Measurements from ENCODE around the gene ACSF2. TPM values are rescaled to one million over a fixed set of nuclear protein-coding genes. Genes with fewer than 3 reads are reported as not detected.

Gene ACSF2
- polyA plus RNA-seq, 1 donor from 2014 or later, result not detected

- Histone ChIP-seq H3K36me3 (ENCODE audit: insufficient read depth, low read length) (no peaks in the 10 kb centered on the region), H3F3A (ENCODE audit: insufficient read depth, low read length, poor library complexity, severe bottlenecking) (no peaks in the 10 kb centered on the region), H3K9me3 (ENCODE audit: low read length) (no peaks in the 10 kb centered on the region), H2AFZ (ENCODE audit: low read depth, low read length) (no peak overlapping the region), H3K9ac (ENCODE audit: low read length) (no peak overlapping the region), H3K27me3 (ENCODE audit: insufficient read depth, low read depth, low read length) (peaks cover 27% of the 10 kb centered on the region), H3K4me2 (ENCODE audit: low read length) (no peak overlapping the region), H3K79me2 (replicated peaks; ENCODE audit: insufficient read depth, low read length) (no peaks in the 10 kb centered on the region), H3K4me3 (ENCODE audit: low read length) (peak overlapping the region; percentile 28), H3K9me2 (ENCODE audit: insufficient read depth, low read length) (no peaks in the 10 kb centered on the region), H3K27ac (ENCODE audit: low read length) (no peak overlapping the region), H4K20me1 (ENCODE audit: insufficient read depth) (no peaks in the 10 kb centered on the region)
- no peak for TF ChIP-seq CTCF (IDR thresholded peaks at IDR 0.05; ENCODE audit: poor library complexity, severe bottlenecking)
- TF ChIP-seq EZH2 (IDR thresholded peaks at IDR 0.05; ENCODE audit: borderline replicate concordance, insufficient read depth, low read length, poor library complexity, severe bottlenecking), result no peak
- no peak for TF ChIP-seq REST (IDR thresholded peaks at IDR 0.05; ENCODE audit: borderline replicate concordance)
- no peak for TF ChIP-seq POLR2AphosphoS5 (IDR thresholded peaks at IDR 0.05)
- no peak for TF ChIP-seq MXI1 (conservative IDR thresholded peaks at IDR 0.05; ENCODE audit: poor library complexity, severe bottlenecking)
- TF ChIP-seq RAD21 (conservative IDR thresholded peaks at IDR 0.05), result no peak
Observed at GRCh38 chr17:50469208-50469605, 43.2 kb downstream of the ACSF2 start.

- H3K27ac ChIP-seq (ENCODE audit: low read length), result no peak overlapping the region
- H3K27me3 ChIP-seq (ENCODE audit: insufficient read depth, low read depth, low read length), result peaks cover 27% of the 10 kb centered on the region
Observed at GRCh38 chr17:50469671-50470305, 43.8 kb downstream of the ACSF2 start.

More at GRCh38 chr17:50469671-50470305, 43.8 kb downstream of the ACSF2 start:
- H3K4me3 ChIP-seq (ENCODE audit: low read length), result no peak overlapping the region
- H2AFZ ChIP-seq (ENCODE audit: low read depth, low read length), result no peak overlapping the region
- H4K20me1 ChIP-seq (ENCODE audit: insufficient read depth), result no peaks in the 10 kb centered on the region
- H3K9me2 ChIP-seq (ENCODE audit: insufficient read depth, low read length), result no peaks in the 10 kb centered on the region
- no peak for TF ChIP-seq RAD21 (conservative IDR thresholded peaks at IDR 0.05)
- no peak for TF ChIP-seq TAF1 (IDR thresholded peaks at IDR 0.05; ENCODE audit: low read depth)
- no peak for TF ChIP-seq EZH2 (IDR thresholded peaks at IDR 0.05; ENCODE audit: borderline replicate concordance, insufficient read depth, low read length, poor library complexity, severe bottlenecking)
- TF ChIP-seq REST (IDR thresholded peaks at IDR 0.05; ENCODE audit: borderline replicate concordance), result no peak
- no peak for TF ChIP-seq SMC3 (conservative IDR thresholded peaks at IDR 0.05; ENCODE audit: poor library complexity)
- TF ChIP-seq EP300 (conservative IDR thresholded peaks at IDR 0.05; ENCODE audit: poor library complexity, severe bottlenecking), result no peak
- no peak for TF ChIP-seq POLR2AphosphoS5 (IDR thresholded peaks at IDR 0.05)
- no peak overlapping the region for H3K4me2 ChIP-seq (ENCODE audit: low read length)
- H3K79me2 ChIP-seq (replicated peaks; ENCODE audit: insufficient read depth, low read length), result no peaks in the 10 kb centered on the region
- H3F3A ChIP-seq (ENCODE audit: insufficient read depth, low read length, poor library complexity, severe bottlenecking), result no peaks in the 10 kb centered on the region
- no peaks in the 10 kb centered on the region for H3K9me3 ChIP-seq (ENCODE audit: low read length)
- H3K36me3 ChIP-seq (ENCODE audit: insufficient read depth, low read length), result no peaks in the 10 kb centered on the region
- no peak overlapping the region for H3K9ac ChIP-seq (ENCODE audit: low read length)

Measured in neural cell (in vitro differentiated cells).